Heart right ventricle (tissue), 16 donors: ENCODE data around the gene DTHD1. TPM values are rescaled to one million over a fixed set of nuclear protein-coding genes. Genes with fewer than 3 reads are reported as not detected.

Experiments
- ATAC-seq, 8 donors: fragments of 200-7000 bp; cut with Tn5 transposase; one replicate each; pipeline ENCODE4 v1.9.1; 2020; ENCODE audit warnings: mild to moderate bottlenecking in 8 of 8, moderate library complexity in 8 of 8, moderate number of reproducible peaks in 1 of 8
- DNase-seq, 2 donors: peaks; one replicate each; pipeline ENCODE4 v3.0.0-alpha.2; 2020
- H3K27ac ChIP-seq, 10 donors: fragments of 200-600 bp; sonication (generic) in 2 of 10; one replicate each; pipeline versions ENCODE4 v1.5.0 to v1.8.0; 2020 to 2022; ENCODE audit warnings: mild to moderate bottlenecking in 3 of 10
- H3K27me3 ChIP-seq, 7 donors: fragments of 200-600 bp; one replicate each; pipeline ENCODE4 v1.8.0; 2021 to 2022; ENCODE audit warnings: mild to moderate bottlenecking in 2 of 7
- H3K36me3 ChIP-seq, 9 donors: fragments of 200-600 bp; sonication (generic) in 1 of 9; one replicate each; pipeline versions ENCODE4 v1.5.0 to v1.8.0; 2020 to 2022; ENCODE audit warnings: mild to moderate bottlenecking in 2 of 9
- H3K4me1 ChIP-seq, 9 donors: fragments of 200-600 bp; sonication (generic) in 1 of 9; one replicate each; pipeline versions ENCODE4 v1.5.0 to v1.8.0; 2020 to 2022; ENCODE audit warnings: mild to moderate bottlenecking in 4 of 9
- H3K4me3 ChIP-seq, 10 donors: fragments of 200-600 bp; sonication (generic) in 2 of 10; one replicate each; pipeline versions ENCODE4 v1.5.0 to v1.8.0; 2020 to 2022; ENCODE audit warnings: mild to moderate bottlenecking in 7 of 10, moderate library complexity in 2 of 10
- H3K9me3 ChIP-seq, 11 donors: fragments of 200-600 bp in 10 of 11; sonication (generic) in 2 of 11; one replicate each; pipeline versions ENCODE4 v1.5.0 to v1.8.0; 2013 to 2022; ENCODE audit warnings: mild to moderate bottlenecking in 2 of 11, control low read depth in 1 of 11, moderate library complexity in 1 of 11
- WGBS, 2 donors: extraction: QIAGEN DNeasy Blood & Tissue Kit; methylation state at CpG; one replicate each; pipeline ENCODE4 v1.1.7; 2013; ENCODE audit warnings: inconsistent platforms in 1 of 2; 5-methylcytosine and 5-hydroxymethylcytosine counted together
- intact Hi-C, 10 donors: fragments of 100-400 bp; cut with DNase I; formaldehyde crosslinking; loops; one replicate each; pipeline versions ENCODE4 v1.11.1 to v1.14.2; 2022
- polyA plus RNA-seq, 2 donors: library from polyadenylated mRNA; stranded (reverse); fragments of 200-250 nt; gene quantifications; one replicate each; pipeline ENCODE4 v1.2.3, GENCODE V29; 2013
- total RNA-seq, 10 donors: library from RNA; stranded (reverse); fragmentation: NEBNext Ultra II Directional in 3 of 10; extraction: Animal tissue kit (Norgen Biotek cat#: 25700) in 3 of 10; gene quantifications; one replicate each; pipeline versions ENCODE4 v1.2.1 to v1.2.4, GENCODE V29; 2021 to 2023
- TF ChIP-seq, protein P1 (sequence below), 9 donors: fragments of 200-600 bp; sonication (generic) in 2 of 9; IDR thresholded peaks; one replicate each; pipeline versions ENCODE4 v1.5.0 to v1.8.0; 2021 to 2022; ENCODE audit warnings: antibody characterized with exemption in 9 of 9, mild to moderate bottlenecking in 5 of 9, moderate library complexity in 1 of 9
- donor health status: Arrhythmogenic right ventricular cardiomyopathy.
- donor health status: ischemic (EF 13 %, LVEDD 7.1; RV severe dilation, severe dysfunction).
- donor health status: healthy with polysubstance abuse.
- donor health status: DM: no; HTN: yes; CAD: no.
- donor health status: DM: no; HTN: no; CAD: no.
- donor health status: ischemic (EF 25% LVEDD 6.9; RV normal size, moderate dysfunction).
- donor health status: ischemic (EF 25% LVEDD 5.7; RV mildly dilated, moderate dysfunction).
- donor health status: healthy.
- donor health status: DM: yes; HTN: yes; CAD: no.
- donor health status: Ischemic cardiomyopathy.
- donor health status: ischemic (EF 35%, LVEDD 5.7; RV mildly dilated, moderate dysfunction).
- donor health status: nonischemic (EF 11% LVEDD 7.7; RV severe dilation, severe dysfunction).
- donor health status: DM: yes; HTN: yes; CAD: no.
- donor health status: PGD.
- donor health status: ischemic (EF 29% LVEDD 5.4; RV normal size, mild dysfunction).
- donor health status: nonischemic (EF 23%, LVEDD 6.1; RV moderate dilation, normal function).

DTHD1 gene
- total and polyA plus RNA-seq, 12 donors: 0.10 to 0.60 (median 0.13) TPM; not detected in 9

DNA sequence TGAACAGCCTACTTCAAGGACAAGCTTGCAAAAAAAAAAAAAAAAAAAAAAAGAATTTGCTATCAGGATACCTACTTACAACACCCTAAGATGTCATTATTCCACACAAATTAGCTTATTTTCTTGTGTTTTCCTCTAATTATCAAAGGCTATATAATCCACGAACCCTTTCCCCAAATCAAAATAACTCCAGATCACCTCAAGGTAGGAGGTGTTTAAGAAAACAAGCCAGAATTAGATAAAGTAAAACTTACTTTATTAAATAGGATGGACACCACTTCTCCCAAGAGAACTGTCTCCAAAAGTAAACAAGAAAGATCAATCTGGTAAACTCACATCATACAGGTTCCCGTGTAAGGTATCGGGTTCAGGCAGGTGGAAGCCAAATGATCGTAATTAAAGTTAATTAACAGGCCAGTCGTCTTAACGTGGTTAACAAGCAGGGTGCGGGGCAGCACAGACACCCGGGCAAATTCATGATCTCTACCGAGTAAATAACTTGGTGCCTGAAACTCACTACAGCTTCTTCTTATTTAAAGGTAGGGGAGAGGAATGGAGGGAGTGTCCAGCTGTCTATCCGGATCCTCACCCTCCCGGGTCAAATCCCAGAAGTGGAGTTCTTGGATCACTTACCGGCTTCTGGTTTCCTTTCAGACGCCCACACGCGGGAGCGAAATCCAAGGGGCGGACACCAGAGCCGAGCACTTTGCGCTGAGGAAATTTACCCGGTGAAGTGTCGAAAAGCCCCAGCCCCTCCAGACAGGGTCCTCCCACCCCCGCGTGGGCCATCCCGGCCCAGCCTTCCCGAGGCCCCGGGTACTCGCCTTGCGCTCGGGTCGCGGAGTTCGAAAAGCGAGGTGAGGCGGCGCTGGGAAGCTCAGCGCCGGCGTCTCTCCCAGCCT, 37.8 kb upstream of the DTHD1 start:
- no peaks in the 10 kb centered on the region for H3K36me3 ChIP-seq
- peak; percentile 36 to 63 for DNase-seq
- peaks cover 0 to 35% (median 6%) of the 10 kb centered on the region in 9 donors for H3K4me1 ChIP-seq
- WGBS, 2 donors: 6% methylated on average over 35 to 38 of the region's 38 CpGs
- ATAC-seq: peak; percentile 44 to 79 (median 74)
- H3K9me3 ChIP-seq: no peaks in the 10 kb centered on the region
- H3K27ac ChIP-seq: peak overlapping the region in 8 of 10 donors; percentile 42 to 97 (median 79)
- H3K27me3 ChIP-seq: peaks cover 0 to 24% (median 0%) of the 10 kb centered on the region in 7 donors
- TF ChIP-seq, protein P1, sequence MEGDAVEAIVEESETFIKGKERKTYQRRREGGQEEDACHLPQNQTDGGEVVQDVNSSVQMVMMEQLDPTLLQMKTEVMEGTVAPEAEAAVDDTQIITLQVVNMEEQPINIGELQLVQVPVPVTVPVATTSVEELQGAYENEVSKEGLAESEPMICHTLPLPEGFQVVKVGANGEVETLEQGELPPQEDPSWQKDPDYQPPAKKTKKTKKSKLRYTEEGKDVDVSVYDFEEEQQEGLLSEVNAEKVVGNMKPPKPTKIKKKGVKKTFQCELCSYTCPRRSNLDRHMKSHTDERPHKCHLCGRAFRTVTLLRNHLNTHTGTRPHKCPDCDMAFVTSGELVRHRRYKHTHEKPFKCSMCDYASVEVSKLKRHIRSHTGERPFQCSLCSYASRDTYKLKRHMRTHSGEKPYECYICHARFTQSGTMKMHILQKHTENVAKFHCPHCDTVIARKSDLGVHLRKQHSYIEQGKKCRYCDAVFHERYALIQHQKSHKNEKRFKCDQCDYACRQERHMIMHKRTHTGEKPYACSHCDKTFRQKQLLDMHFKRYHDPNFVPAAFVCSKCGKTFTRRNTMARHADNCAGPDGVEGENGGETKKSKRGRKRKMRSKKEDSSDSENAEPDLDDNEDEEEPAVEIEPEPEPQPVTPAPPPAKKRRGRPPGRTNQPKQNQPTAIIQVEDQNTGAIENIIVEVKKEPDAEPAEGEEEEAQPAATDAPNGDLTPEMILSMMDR (IDR thresholded peaks at IDR 0.05): no peak
- H3K4me3 ChIP-seq: peak overlapping the region; percentile 11 to 73 (median 64)
- intact Hi-C loops: no loop called here

GRCh38 chr4:36244257-36245082, 36.9 kb upstream of the DTHD1 start, which contains the start of gene ARAP2:
TSS of gene ARAP2 (minus strand) at chr4:36244514. CDS start at chr4:36229486, 15,028 bp downstream.
- WGBS, 2 donors: 2 to 3% methylated on average over 65 to 81 of the region's 81 CpGs
- TF ChIP-seq, protein P1 (IDR thresholded peaks at IDR 0.05): peak in 1 of 9 donors; percentile 20
- intact Hi-C loops: no loop called here

GRCh38 chr4:36249610-36250009, 31.8 kb upstream of the DTHD1 start:
- intact Hi-C loops: no loop called here
- no peak overlapping the region for H3K27ac ChIP-seq
- ATAC-seq (no peak), DNase-seq (no peak)
- no peaks in the 10 kb centered on the region for H3K9me3 ChIP-seq
- no peaks in the 10 kb centered on the region for H3K36me3 ChIP-seq
- peaks cover 0 to 10% (median 0%) of the 10 kb centered on the region in 9 donors for H3K4me1 ChIP-seq
- H3K4me3 ChIP-seq: no peak overlapping the region
- 64 to 67% methylated on average over 1 of the region's 1 CpG for WGBS, 2 donors
- H3K27me3 ChIP-seq: peaks cover 0 to 16% (median 0%) of the 10 kb centered on the region in 7 donors
- TF ChIP-seq, protein P1 (IDR thresholded peaks at IDR 0.05): no peak

More at GRCh38 chr4:36244257-36245082, 36.9 kb upstream of the DTHD1 start, which contains the start of gene ARAP2:
- Histone ChIP-seq H3K9me3 (no peaks in the 10 kb centered on the region), H3K27me3 (peaks cover 0 to 24% (median 0%) of the 10 kb centered on the region in 7 donors), H3K4me3 (peak within 1 kb of the TSS; percentile 11 to 73 (median 64)), H3K27ac (peak within 1 kb of the TSS in 8 of 10 donors; percentile 42 to 97 (median 79)), H3K36me3 (no peaks in the 10 kb centered on the region), H3K4me1 (peaks cover 0 to 35% (median 6%) of the 10 kb centered on the region in 9 donors)
- DNase-seq (peak; percentile 31 to 45), ATAC-seq (peak; percentile 45 to 74 (median 66))

GRCh38 chr4:36251983-36252382, 29.4 kb upstream of the DTHD1 start:
- H3K36me3 ChIP-seq: no peaks in the 10 kb centered on the region
- H3K9me3 ChIP-seq: no peaks in the 10 kb centered on the region
- ATAC-seq: no peak
- TF ChIP-seq, protein P1 (IDR thresholded peaks at IDR 0.05): no peak
- no peaks in the 10 kb centered on the region for H3K27me3 ChIP-seq
- H3K27ac ChIP-seq: no peak overlapping the region
- no peak for DNase-seq
- intact Hi-C loops: no loop called here
- WGBS, 2 donors: 53 to 85% methylated on average over 2 of the region's 2 CpGs
- H3K4me3 ChIP-seq: no peak overlapping the region
- H3K4me1 ChIP-seq: peaks cover 0 to 27% (median 0%) of the 10 kb centered on the region in 9 donors
